VCaP (cell line): ENCODE measurements around the gene IL17A.
"Not testable (repeated sequence)": the region's sequence is repeated elsewhere in the genome, so short reads cannot be mapped to it uniquely, and the experiment has no call there.

Experiments used
- H3K27ac ChIP-seq: fragments of 450-650 bp; 2 replicates; pipeline ENCODE4 v1.5.1; 2017
- TF ChIP-seq, protein P1 (sequence below): fragments of 450-650 bp; conservative IDR thresholded peaks from 2 replicates; pipeline ENCODE4 v1.5.1; 2017; ENCODE audit warnings: mild to moderate bottlenecking, moderate library complexity

The IL17A gene

DNA sequence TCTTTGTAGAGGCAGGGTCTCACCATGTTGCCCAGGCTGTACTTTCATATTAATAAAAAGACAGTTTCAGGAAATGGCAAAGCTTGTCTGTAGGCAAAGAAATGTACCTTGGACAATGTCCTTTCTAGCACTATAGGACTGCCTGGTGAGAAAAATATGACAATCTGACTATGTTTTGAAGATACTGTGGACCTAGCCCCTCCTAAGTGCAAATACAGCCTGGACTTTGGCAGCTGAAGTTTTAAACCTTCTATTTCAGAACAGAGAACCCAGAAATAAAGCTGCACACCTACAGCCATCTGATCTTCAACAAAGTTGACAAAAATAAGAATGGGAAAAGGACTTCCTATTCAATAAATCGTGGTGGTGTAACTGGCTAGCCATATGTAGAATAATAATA lies 18.9 kb upstream of the IL17A start:
- H3K27ac ChIP-seq: no peak overlapping the region
- TF ChIP-seq, protein P1, sequence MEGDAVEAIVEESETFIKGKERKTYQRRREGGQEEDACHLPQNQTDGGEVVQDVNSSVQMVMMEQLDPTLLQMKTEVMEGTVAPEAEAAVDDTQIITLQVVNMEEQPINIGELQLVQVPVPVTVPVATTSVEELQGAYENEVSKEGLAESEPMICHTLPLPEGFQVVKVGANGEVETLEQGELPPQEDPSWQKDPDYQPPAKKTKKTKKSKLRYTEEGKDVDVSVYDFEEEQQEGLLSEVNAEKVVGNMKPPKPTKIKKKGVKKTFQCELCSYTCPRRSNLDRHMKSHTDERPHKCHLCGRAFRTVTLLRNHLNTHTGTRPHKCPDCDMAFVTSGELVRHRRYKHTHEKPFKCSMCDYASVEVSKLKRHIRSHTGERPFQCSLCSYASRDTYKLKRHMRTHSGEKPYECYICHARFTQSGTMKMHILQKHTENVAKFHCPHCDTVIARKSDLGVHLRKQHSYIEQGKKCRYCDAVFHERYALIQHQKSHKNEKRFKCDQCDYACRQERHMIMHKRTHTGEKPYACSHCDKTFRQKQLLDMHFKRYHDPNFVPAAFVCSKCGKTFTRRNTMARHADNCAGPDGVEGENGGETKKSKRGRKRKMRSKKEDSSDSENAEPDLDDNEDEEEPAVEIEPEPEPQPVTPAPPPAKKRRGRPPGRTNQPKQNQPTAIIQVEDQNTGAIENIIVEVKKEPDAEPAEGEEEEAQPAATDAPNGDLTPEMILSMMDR: no peak

DNA sequence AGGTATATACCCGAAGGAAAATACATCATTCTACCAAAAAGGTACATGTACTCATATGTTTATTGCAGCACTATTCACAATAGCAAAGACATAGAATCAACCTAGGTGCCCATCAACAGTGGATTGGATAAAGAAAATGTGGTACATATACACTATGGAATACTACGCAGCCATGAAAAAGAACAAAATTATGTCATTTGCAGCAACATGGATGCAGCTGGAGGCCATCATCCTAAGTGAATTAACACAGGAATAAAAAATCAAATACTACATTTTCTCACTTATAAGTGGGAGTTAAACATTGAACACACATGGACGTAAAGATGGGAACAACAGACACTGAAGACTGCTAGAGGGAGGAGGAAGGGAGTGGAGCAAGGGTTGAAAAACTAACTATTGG lies 17.8 kb upstream of the IL17A start:
- H3K27ac ChIP-seq: not testable (repeated sequence)

DNA sequence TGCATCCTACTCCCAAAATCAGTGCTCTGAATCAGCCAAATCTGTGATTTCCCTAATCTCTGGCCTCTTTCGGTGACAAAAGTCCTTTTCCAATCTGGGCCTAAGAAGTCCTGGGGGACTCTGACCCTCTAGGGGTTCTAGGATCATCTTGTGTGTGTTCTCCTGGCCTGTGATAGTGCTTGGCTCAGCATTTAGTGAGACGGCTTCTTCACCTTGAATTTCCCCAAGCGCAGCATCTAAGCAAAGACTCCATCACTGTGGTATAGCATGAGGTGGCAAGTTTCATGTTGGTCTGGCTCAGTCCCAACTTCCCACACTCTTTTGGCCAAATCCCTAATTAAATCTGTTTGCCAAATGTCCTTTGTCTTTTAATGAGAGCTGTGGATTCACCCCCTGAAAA lies 12.1 kb upstream of the IL17A start:
- no peak overlapping the region for H3K27ac ChIP-seq
- TF ChIP-seq, protein P1: no peak

DNA sequence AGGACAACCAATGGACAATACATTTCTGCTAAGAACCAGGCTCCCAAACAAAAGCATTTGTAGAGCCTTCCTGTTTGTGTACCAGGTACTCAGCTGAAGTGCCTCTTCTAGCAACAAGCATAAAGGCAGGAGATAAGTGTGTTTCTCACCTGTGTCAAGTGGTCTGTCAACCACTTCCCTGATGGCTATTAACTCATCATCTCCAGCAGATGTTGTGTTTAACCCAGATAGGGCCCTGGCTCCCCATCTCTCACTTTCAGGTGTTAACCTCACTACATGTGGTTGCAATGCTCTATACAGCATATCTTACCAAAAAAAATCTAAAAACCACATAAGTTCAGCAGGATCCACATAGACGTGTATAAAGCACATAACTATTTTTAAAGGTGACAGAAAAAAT lies 9.6 kb upstream of the IL17A start:
- TF ChIP-seq, protein P1: no peak
- H3K27ac ChIP-seq: no peak overlapping the region

DNA sequence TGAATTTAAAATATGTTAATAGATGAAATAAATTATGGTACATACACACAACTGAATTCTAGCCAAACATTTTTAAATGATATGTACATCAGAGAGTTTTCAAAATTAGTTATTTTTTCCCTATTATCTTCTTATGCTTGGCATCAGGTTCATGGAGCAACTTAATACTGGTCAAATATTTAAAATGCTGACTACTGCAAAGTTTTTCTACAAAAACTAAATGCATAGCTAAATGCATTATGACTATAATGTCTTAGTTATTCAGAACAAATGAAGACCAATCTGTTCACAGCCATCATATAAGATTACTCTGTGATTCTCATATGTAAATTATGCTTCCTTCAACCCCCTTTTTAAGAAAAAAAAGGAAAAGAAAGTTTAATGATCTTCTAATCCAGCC lies 8.2 kb upstream of the IL17A start:
- H3K27ac ChIP-seq: no peak overlapping the region
- TF ChIP-seq, protein P1: no peak

DNA sequence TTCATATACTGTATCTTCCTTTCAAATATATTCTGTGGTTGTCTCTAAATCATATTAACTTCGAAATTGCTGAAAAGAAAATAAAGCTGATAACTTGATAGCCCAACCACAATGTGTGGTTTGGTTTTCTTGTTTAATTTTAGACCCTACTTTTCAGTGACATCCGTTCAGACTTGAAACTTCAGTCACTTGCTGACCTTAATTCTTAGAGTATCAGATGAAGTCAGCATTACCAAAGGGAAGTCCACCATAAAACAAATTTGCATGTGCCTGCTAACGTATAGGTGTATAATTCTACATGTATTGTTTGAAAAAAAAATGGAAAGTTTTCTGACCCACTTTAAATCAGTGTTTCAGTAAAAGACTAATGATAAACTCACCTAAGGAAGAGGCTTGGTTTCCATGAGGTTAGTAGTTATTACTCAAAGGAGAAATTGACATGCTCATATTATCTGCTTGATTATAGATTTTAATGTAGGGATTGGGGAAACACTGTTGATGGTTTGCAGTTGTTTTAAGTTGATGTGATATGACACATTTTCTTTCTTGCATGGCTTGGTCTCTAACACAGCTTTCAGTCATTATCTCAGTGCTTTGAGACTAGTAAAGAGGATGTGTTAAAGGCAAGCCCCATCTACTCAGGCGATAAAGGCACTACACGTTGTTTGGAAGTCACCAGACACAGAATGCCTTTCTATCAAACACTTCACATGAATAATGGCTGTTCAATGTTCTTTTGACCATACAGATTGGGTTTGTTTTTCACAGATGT lies 5.2 kb upstream of the IL17A start:
- H3K27ac ChIP-seq: no peak overlapping the region
- TF ChIP-seq, protein P1: no peak

DNA sequence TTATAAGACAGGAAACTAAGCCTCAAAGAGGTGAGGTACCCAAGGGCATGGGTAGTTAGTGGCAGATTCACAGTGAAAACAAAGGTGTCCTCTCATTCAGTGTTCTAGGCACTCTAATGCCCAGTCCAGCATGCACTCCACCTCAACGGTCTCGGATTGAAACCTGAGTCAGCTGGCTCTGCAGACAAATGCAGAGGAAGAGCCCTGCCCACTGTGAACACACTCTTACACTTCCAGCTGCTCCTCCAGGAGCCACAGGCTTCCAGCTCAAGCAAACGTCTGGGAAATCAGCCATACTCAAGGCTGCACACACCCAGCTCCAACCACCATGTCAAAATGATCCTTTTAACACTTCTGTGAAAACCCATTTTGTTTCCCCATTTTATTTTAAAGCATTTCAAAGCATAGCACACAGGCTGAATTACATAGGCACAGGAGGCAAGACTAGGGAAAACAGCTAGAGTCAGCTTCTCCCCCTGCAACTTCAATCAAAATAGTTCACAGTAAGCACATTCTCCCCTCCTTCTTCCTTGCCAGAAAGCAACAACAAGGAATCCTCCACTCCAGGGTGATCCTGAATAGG lies 3.0 kb upstream of the IL17A start:
- TF ChIP-seq, protein P1: no peak
- no peak overlapping the region for H3K27ac ChIP-seq

DNA sequence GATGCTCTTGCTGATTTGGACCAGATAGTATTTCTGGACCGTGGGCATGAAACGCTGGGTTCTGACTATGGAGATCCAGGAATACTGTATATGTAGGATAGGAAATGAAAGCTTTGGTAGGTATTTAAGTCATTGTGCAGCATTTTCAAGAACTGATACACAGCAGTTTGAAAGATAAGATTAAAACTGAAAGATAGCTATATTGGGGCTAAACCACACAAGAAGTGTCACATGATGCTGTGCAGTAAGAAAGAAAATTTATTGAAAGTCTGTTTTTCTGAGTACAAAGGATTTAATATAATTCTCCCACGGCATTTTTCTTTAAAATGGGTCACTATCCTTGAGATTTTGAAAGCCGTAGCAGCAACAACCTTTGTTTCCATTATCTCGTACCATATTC lies 305 bp downstream of the IL17A start:
- TF ChIP-seq, protein P1: no peak
- no peak overlapping the region for H3K27ac ChIP-seq
